DND-41 (cell line): ENCODE results near the gene CLINT1.

ENCODE experiments used
- ATAC-seq: fragments of 200-7000 bp; cut with Tn5 transposase; 3 replicates; pipeline ENCODE4 v1.9.1; 2021; ENCODE audit warnings: low read depth; ENCODE audit not compliant: insufficient read depth
- DNase-seq: peaks from one replicate; pipeline ENCODE4 v3.0.0-alpha.2; 2020
- H2AFZ ChIP-seq: 2 replicates; pipeline ENCODE4 v1.6.0; 2012; ENCODE audit warnings: low read depth, low read length
- H3K27ac ChIP-seq: 2 replicates; pipeline ENCODE4 v1.5.1; 2012; ENCODE audit warnings: low read length, inconsistent platforms
- H3K27me3 ChIP-seq: fragments of 200-600 bp; sonication (generic); 2 replicates; pipeline ENCODE4 v1.6.0; 2012; ENCODE audit warnings: low read length, mild to moderate bottlenecking, inconsistent platforms; ENCODE audit not compliant: insufficient read depth, poor library complexity
- H3K36me3 ChIP-seq: 2 replicates; pipeline ENCODE4 v1.5.1; 2012; ENCODE audit warnings: low read length, inconsistent platforms; ENCODE audit not compliant: insufficient read depth
- H3K4me1 ChIP-seq: 2 replicates; pipeline ENCODE4 v1.5.1; 2012; ENCODE audit warnings: mild to moderate bottlenecking, low read length; ENCODE audit not compliant: insufficient read depth
- H3K4me2 ChIP-seq: 2 replicates; pipeline ENCODE4 v1.6.0; 2012; ENCODE audit warnings: mild to moderate bottlenecking, moderate library complexity, low read length, inconsistent platforms; ENCODE audit not compliant: insufficient read depth
- H3K4me3 ChIP-seq, 2 experiments: fragments of 200-600 bp in 1 of 2; shearing (Covaris generic) in 1 of 2; 2 replicates each; pipeline ENCODE4 v1.5.1; 2012 to 2016; ENCODE audit warnings: inconsistent platforms in 2 of 2, low read length in 2 of 2, mild to moderate bottlenecking in 2 of 2, low read depth in 1 of 2, moderate library complexity in 1 of 2
- H3K79me2 ChIP-seq: 2 replicates; pipeline ENCODE4 v1.6.0; 2012; ENCODE audit warnings: low read length, inconsistent platforms; ENCODE audit not compliant: insufficient read depth
- H3K9ac ChIP-seq: 2 replicates; pipeline ENCODE4 v1.6.0; 2012; ENCODE audit warnings: low read depth, mild to moderate bottlenecking, inconsistent platforms, low read length, moderate library complexity
- H3K9me3 ChIP-seq: 2 replicates; pipeline ENCODE4 v1.5.1; 2012; ENCODE audit warnings: low read length, moderate library complexity, mild to moderate bottlenecking, inconsistent platforms; ENCODE audit not compliant: insufficient read depth, severe bottlenecking
- H4K20me1 ChIP-seq: 2 replicates; pipeline ENCODE4 v1.6.0; 2012; ENCODE audit warnings: low read length; ENCODE audit not compliant: insufficient read depth
- EZH2 ChIP-seq: IDR thresholded peaks from 3 replicates; pipeline ENCODE4 v1.6.1; 2012; ENCODE audit warnings: borderline replicate concordance, low read depth, mild to moderate bottlenecking, moderate library complexity, low read length, inconsistent platforms; ENCODE audit not compliant: severe bottlenecking
- TF ChIP-seq, protein P1 (sequence below): IDR thresholded peaks from 2 replicates; pipeline ENCODE4 v1.5.1; 2012; ENCODE audit warnings: borderline replicate concordance, low read length, moderate library complexity, mild to moderate bottlenecking; ENCODE audit not compliant: poor library complexity, severe bottlenecking; ENCODE audit errors: extremely low read depth

The CLINT1 gene

GRCh38 chr5:157836121-157836753 lies 22.7 kb downstream of the CLINT1 start:
- Histone ChIP-seq H3K9me3 (no peaks in the 10 kb centered on the region), H3K27me3 (no peaks in the 10 kb centered on the region), H3K36me3 (peaks cover 51% of the 10 kb centered on the region), H3K27ac (no peak overlapping the region), H3K4me3 (no peak overlapping the region), H2AFZ (no peak overlapping the region), H3K4me1 (no peaks in the 10 kb centered on the region), H3K9ac (no peak overlapping the region), H3K4me2 (no peak overlapping the region), H3K79me2 (peaks cover 100% of the 10 kb centered on the region), H4K20me1 (peaks cover 65% of the 10 kb centered on the region)
- DNase-seq (no peak), ATAC-seq (no peak)
- TF ChIP-seq, protein P1, sequence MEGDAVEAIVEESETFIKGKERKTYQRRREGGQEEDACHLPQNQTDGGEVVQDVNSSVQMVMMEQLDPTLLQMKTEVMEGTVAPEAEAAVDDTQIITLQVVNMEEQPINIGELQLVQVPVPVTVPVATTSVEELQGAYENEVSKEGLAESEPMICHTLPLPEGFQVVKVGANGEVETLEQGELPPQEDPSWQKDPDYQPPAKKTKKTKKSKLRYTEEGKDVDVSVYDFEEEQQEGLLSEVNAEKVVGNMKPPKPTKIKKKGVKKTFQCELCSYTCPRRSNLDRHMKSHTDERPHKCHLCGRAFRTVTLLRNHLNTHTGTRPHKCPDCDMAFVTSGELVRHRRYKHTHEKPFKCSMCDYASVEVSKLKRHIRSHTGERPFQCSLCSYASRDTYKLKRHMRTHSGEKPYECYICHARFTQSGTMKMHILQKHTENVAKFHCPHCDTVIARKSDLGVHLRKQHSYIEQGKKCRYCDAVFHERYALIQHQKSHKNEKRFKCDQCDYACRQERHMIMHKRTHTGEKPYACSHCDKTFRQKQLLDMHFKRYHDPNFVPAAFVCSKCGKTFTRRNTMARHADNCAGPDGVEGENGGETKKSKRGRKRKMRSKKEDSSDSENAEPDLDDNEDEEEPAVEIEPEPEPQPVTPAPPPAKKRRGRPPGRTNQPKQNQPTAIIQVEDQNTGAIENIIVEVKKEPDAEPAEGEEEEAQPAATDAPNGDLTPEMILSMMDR: no peak
- no peak for TF ChIP-seq EZH2

DNA sequence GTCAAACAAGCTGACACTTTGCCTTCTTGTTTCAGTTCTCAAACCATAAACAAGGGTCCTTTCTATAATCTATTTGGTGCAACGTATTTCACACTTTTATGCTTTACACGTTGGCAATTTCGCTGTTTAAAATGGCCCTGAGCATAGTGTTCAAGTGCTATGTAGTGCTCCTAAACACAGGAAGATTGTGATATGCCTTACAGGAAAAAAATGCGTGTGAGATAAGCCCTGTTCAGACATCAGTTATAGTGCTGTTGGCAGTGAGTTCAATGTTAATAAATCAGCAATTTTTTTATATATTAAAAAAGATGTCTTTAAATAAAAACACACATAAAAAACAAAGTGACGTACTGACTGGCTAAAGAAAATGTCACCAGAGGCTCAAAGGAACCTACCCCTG lies 23.9 kb downstream of the CLINT1 start:
- peaks cover 63% of the 10 kb centered on the region for H4K20me1 ChIP-seq
- H3K4me2 ChIP-seq: no peak overlapping the region
- H3K79me2 ChIP-seq: peaks cover 99% of the 10 kb centered on the region
- H3K4me1 ChIP-seq: no peaks in the 10 kb centered on the region
- H3K4me3 ChIP-seq: no peak overlapping the region
- H3K36me3 ChIP-seq: peaks cover 47% of the 10 kb centered on the region
- H3K9ac ChIP-seq: no peak overlapping the region
- H3K9me3 ChIP-seq: no peaks in the 10 kb centered on the region
- DNase-seq: no peak
- H3K27ac ChIP-seq: no peak overlapping the region
- H2AFZ ChIP-seq: no peak overlapping the region
- ATAC-seq: no peak
- TF ChIP-seq, protein P1: no peak
- TF ChIP-seq EZH2: no peak
- no peaks in the 10 kb centered on the region for H3K27me3 ChIP-seq

DNA sequence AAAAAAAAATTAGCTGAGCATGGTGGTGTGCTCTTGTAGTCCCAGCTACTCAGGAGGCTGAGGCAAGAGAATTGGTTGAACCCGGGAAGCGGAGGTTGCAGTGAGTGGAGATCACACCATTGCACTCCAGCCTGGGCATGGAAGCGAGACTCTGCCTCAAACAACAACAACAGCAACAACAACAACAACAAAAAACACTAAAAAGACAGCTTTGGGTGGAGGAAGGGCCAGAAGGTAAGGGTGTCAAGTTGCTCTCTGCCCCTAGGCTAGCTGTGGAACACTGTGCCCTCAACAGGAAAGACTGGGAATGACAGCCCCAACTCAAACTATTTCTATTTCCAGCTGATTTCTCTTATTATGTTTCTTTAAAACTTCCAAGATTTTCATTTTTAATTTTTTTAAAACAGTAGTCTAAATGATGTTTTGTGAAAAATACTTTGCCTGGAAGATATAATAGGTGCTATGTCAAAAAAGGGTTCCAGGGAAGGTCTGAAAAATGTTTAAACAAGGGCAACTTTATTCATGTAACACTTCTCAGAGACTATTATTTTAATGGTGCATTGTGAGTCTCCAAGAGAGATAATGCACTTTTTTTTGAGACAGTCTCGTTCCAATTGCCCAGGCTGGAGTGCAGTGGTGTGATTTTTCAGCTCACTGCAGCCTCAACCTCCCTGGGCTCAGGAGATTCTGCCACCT lies 29.9 kb downstream of the CLINT1 start:
- DNase-seq (no peak), ATAC-seq (peak; percentile 55; the same call in 2 of the 3 replicates)
- Histone ChIP-seq H3K4me2 (no peak overlapping the region), H3K9ac (no peak overlapping the region), H3K27me3 (no peaks in the 10 kb centered on the region), H3K4me3 (no peak overlapping the region), H3K27ac (no peak overlapping the region), H3K79me2 (peaks cover 98% of the 10 kb centered on the region), H4K20me1 (peaks cover 67% of the 10 kb centered on the region), H2AFZ (no peak overlapping the region), H3K9me3 (no peaks in the 10 kb centered on the region), H3K4me1 (no peaks in the 10 kb centered on the region), H3K36me3 (peaks cover 27% of the 10 kb centered on the region)
- TF ChIP-seq, protein P1: peak; percentile 51
- TF ChIP-seq EZH2: no peak
